Measurements from ENCODE around the gene CNPPD1.

CNPPD1 gene

DNA sequence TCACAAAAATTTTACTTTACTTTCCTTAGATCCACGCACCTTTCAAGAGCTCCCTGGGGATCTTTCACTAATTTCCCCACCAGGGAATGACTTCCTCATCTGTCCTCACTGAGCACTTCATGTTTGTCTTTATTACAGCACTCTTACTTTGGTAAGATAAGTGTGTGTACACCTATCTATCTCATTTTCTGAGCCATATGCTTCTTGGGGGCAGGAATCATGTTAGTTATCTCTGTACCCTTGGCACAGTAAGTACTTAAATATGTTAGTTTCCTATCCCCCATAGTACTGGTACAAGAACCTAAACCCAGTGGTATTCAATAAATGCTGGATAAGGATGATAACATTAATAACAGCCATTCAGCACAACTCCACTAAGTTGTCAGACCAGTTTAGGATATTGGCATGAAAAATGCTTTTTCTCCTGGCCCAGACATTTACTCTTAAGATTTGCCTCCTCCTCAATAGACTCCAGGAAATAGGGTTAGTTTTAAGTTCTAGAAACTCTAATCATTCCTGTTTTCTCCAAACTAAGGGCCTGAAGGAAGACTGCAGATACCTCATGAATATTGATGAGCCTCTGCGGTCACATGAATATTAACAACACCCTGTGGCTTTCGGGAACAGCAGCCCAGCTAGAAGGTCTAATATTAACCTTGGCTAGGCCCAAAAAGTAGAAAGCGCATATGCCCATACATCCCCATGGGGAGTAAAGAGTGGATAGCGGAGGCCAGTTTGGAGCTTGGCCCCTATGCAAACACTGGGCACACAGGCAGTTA lies 54.3 kb downstream of the CNPPD1 start:
- Histone ChIP-seq H2BK120ac (ENCODE audit: low read depth, low read length) (no peak overlapping the region), H2BK15ac (ENCODE audit: low read length) (no peak overlapping the region), H3K27ac (replicated peaks; ENCODE audit: low read length) (no peak overlapping the region), H3K9ac (ENCODE audit: low read depth, low read length, poor library complexity) (no peak overlapping the region), H3K14ac (ENCODE audit: low read length) (no peak overlapping the region), H3K79me1 (ENCODE audit: low read depth, low read length) (no peaks in the 10 kb centered on the region), H3K27me3 (ENCODE audit: control insufficient read depth in 3 of 3, insufficient read depth in 3 of 3, low read depth in 1 of 3, low read length in 3 of 3) (no peaks in the 10 kb centered on the region), H2AFZ (ENCODE audit: low read length) (peak overlapping the region; percentile 50), H3K4me3 (ENCODE audit: low read length in 2 of 2) (no peak overlapping the region), H4K91ac (ENCODE audit: low read depth, low read length, poor library complexity) (no peak overlapping the region), H3K4me2 (ENCODE audit: insufficient read depth, low read length, poor library complexity, severe bottlenecking) (no peak overlapping the region), H3K9me3 (replicated peaks in 1 of 2; ENCODE audit: control insufficient read depth in 2 of 2, insufficient read depth in 1 of 2, low read depth in 1 of 2, low read length in 2 of 2) (peaks cover 0 to 2% of the 10 kb centered on the region in 2 donors), H3K4ac (ENCODE audit: low read length) (no peak overlapping the region), H3K18ac (ENCODE audit: low read length) (no peak overlapping the region), H2BK5ac (ENCODE audit: low read length) (no peak overlapping the region), H3K23ac (ENCODE audit: low read depth, low read length, poor library complexity) (no peak overlapping the region), H4K8ac (ENCODE audit: low read depth, low read length) (no peak overlapping the region), H3K4me1 (ENCODE audit: control insufficient read depth in 2 of 2, insufficient read depth in 1 of 2, low read depth in 1 of 2, low read length in 2 of 2) (peaks cover 5 to 14% of the 10 kb centered on the region in 2 donors), H3K36me3 (replicated peaks in 1 of 2; ENCODE audit: control insufficient read depth in 2 of 2, insufficient read depth in 2 of 2, low read length in 2 of 2) (no peaks in the 10 kb centered on the region), H2BK12ac (ENCODE audit: low read length) (no peak overlapping the region), H2AK5ac (ENCODE audit: low read depth, low read length) (no peak overlapping the region)
- no CpG with 5 or more reads among the region's 5 CpGs for WGBS, 2 donors (ENCODE audit: extremely low coverage in 2 of 2, insufficient read length in 2 of 2, insufficient replicate concordance in 1 of 2)
- no peak for DNase-seq (ENCODE audit: low spot score)

All from neuronal stem cell (in vitro differentiated cells).